ENCODE measurements around the gene DDC. TPM values are rescaled to one million over a fixed set of nuclear protein-coding genes. Genes with fewer than 3 reads are reported as not detected.
"Not testable (repeated sequence)": the region's sequence is repeated elsewhere in the genome, so short reads cannot be mapped to it uniquely, and the experiment has no call there.

The DDC gene
- total RNA-seq, 1 donor from 2014 or later: 37.3 TPM

DNA sequence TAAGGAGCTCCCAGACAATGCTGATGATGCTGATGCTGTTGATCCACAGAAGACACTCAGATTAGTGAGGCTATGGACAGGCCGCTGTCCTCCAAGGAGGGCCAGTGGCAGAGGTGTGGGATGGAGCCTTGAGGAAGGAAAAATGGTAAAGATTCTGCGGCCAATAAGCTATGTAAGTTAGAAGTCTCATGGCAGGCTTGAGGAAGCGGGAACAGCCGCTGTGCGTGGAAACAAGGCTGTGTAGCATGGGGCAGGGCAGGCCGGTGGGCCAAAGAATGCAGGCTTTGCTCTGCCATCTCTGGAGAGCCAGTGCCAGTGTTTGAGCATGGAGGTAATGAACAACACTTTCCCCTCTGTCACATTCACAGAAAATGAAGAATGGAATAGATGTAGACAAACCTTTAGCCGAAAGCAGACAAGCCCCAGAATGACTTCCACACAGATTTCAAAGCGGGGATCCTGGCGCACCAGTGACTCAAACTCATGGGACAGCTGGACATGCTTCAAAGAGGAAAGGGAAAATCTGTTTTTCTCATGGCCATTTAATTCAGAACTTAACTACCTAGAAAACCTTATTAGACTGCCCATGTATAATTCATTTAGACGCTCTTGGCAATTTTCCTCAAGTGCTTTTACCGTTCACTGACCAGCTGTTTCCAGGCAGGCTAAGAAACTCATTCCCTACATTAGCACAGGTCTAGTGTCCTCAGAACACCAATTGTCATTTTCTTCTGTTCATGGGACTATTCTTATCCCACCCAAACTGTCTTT lies 98.2 kb downstream of the DDC start:
- no peak for DNase-seq (ENCODE audit: low spot score, unreplicated experiment)
- H3K27ac Mint-ChIP-seq: no peak overlapping the region
- no peak overlapping the region for H3K4me3 Mint-ChIP-seq (ENCODE audit: low read depth)
- H3K9me3 Mint-ChIP-seq (ENCODE audit: low read depth): no peaks in the 10 kb centered on the region
- peaks cover 2% of the 10 kb centered on the region for H3K36me3 Mint-ChIP-seq (ENCODE audit: insufficient read depth)
- peaks cover 17% of the 10 kb centered on the region for H3K27me3 Mint-ChIP-seq
- H3K4me1 Mint-ChIP-seq (ENCODE audit: low read depth): no peaks in the 10 kb centered on the region
- no peak for TF ChIP-seq CTCF (IDR thresholded peaks at IDR 0.05; ENCODE audit: unreplicated experiment)

DNA sequence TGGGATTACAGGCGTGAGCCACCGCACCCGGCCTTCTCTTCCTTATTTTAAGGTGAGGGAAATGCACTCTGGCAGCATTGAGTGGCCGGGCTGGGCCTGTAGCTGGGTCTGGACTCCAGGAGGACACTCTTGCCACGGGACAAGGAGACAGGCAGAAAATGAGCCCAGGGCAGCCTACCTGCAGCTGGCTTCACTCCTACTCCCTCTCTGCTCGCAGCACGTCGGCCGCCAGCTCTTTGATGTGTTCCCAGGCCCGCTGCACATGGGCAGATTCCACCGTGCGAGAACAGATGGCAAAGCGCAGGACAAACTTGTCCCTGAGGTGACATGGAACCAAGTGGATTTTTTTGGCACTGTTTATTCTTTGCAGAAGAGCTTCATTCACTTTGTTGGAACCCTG lies 102.2 kb downstream of the DDC start:
- no peak overlapping the region for H3K27ac Mint-ChIP-seq
- peaks cover 15% of the 10 kb centered on the region for H3K27me3 Mint-ChIP-seq
- TF ChIP-seq CTCF (IDR thresholded peaks at IDR 0.05; ENCODE audit: unreplicated experiment): no peak
- H3K4me3 Mint-ChIP-seq (ENCODE audit: low read depth): no peak overlapping the region
- H3K36me3 Mint-ChIP-seq (ENCODE audit: insufficient read depth): peaks cover 13% of the 10 kb centered on the region
- H3K9me3 Mint-ChIP-seq (ENCODE audit: low read depth): peaks cover 6% of the 10 kb centered on the region
- H3K4me1 Mint-ChIP-seq (ENCODE audit: low read depth): no peaks in the 10 kb centered on the region
- no peak for DNase-seq (ENCODE audit: low spot score, unreplicated experiment)

GRCh38 chr7:50462361-50462760 lies 102.8 kb downstream of the DDC start:
- Mint-ChIP-seq H3K9me3 (ENCODE audit: low read depth) (peaks cover 6% of the 10 kb centered on the region), H3K4me1 (ENCODE audit: low read depth) (no peaks in the 10 kb centered on the region), H3K36me3 (ENCODE audit: insufficient read depth) (peaks cover 13% of the 10 kb centered on the region), H3K4me3 (ENCODE audit: low read depth) (no peak overlapping the region), H3K27me3 (peaks cover 8% of the 10 kb centered on the region), H3K27ac (no peak overlapping the region)
- TF ChIP-seq CTCF (IDR thresholded peaks at IDR 0.05; ENCODE audit: unreplicated experiment): no peak
- no peak for DNase-seq (ENCODE audit: low spot score, unreplicated experiment)

GRCh38 chr7:50461695-50462094 lies 103.5 kb downstream of the DDC start:
- Mint-ChIP-seq H3K27ac (no peak overlapping the region), H3K4me3 (ENCODE audit: low read depth) (no peak overlapping the region), H3K4me1 (ENCODE audit: low read depth) (no peaks in the 10 kb centered on the region), H3K27me3 (peaks cover 2% of the 10 kb centered on the region), H3K36me3 (ENCODE audit: insufficient read depth) (peaks cover 13% of the 10 kb centered on the region), H3K9me3 (ENCODE audit: low read depth) (peaks cover 6% of the 10 kb centered on the region)
- TF ChIP-seq CTCF (IDR thresholded peaks at IDR 0.05; ENCODE audit: unreplicated experiment): no peak
- no peak for DNase-seq (ENCODE audit: low spot score, unreplicated experiment)

DNA sequence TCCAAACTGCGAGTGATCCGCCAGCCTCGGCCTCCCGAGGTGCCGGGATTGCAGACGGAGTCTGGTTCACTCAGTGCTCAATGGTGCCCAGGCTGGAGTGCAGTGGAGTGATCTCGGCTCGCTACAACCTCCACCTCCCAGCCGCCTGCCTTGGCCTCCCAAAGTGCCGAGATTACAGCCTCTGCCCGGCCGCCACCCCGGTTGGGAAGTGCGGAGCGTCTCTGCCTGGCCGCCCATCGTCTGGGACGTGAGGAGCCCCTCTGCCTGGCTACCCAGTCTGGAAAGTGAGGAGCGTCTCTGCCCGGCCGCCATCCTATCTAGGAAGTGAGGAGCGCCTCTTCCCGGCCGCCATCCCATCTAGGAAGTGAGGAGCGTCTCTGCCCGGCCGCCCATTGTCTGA lies 106.0 kb downstream of the DDC start:
- not testable (repeated sequence) for H3K27me3 Mint-ChIP-seq; H3K4me3 Mint-ChIP-seq (ENCODE audit: low read depth); DNase-seq (ENCODE audit: low spot score, unreplicated experiment); H3K27ac Mint-ChIP-seq; H3K9me3 Mint-ChIP-seq (ENCODE audit: low read depth); H3K4me1 Mint-ChIP-seq (ENCODE audit: low read depth)
- H3K36me3 Mint-ChIP-seq (ENCODE audit: insufficient read depth): peaks cover 13% of the 10 kb centered on the region

- Mint-ChIP-seq H3K36me3 (ENCODE audit: insufficient read depth) (peaks cover 13% of the 10 kb centered on the region), H3K27me3 (peaks cover 11% of the 10 kb centered on the region)
- H3K9me3 Mint-ChIP-seq (ENCODE audit: low read depth); DNase-seq (ENCODE audit: low spot score, unreplicated experiment); H3K4me3 Mint-ChIP-seq (ENCODE audit: low read depth); H3K4me1 Mint-ChIP-seq (ENCODE audit: low read depth); H3K27ac Mint-ChIP-seq: not testable (repeated sequence)
These were observed 106.6 kb downstream of the DDC start for GRCh38 chr7:50458651-50459050.

Measured in progenitor cell of endocrine pancreas (in vitro differentiated cells).